ENCODE measurements around the gene RAD9B. TPM values are rescaled to one million over a fixed set of nuclear protein-coding genes. Genes with fewer than 3 reads are reported as not detected.

RAD9B gene
- total RNA-seq, 1 donor from 2014 or later, result 1.3 TPM

Other genes starting within 250 kb of the RAD9B start
- 186 and 189 TPM in 2 replicates for gene ATP2A2, start 221.1 kb upstream of the RAD9B start, total RNA-seq
- 60.7 and 64.7 TPM in 2 replicates for gene ANAPC7, start 98.6 kb upstream of the RAD9B start, total RNA-seq
- 395 and 403 TPM in 2 replicates for gene ARPC3, start 52.0 kb upstream of the RAD9B start, total RNA-seq
- gene GPN3, start 34.1 kb upstream of the RAD9B start, total RNA-seq, result 19.5 and 20.7 TPM in 2 replicates
- gene FAM216A, start 33.5 kb upstream of the RAD9B start, total RNA-seq, result 12.3 and 13.6 TPM in 2 replicates
- 135 and 138 TPM in 2 replicates for gene VPS29, start 220 bp upstream of the RAD9B start, total RNA-seq
- gene PPTC7, start 81.0 kb downstream of the RAD9B start, total RNA-seq, result 39.1 and 39.8 TPM in 2 replicates
- gene TCTN1, start 111.8 kb downstream of the RAD9B start, total RNA-seq, result 3.2 and 4.2 TPM in 2 replicates
- 8.9 and 10.6 TPM in 2 replicates for gene HVCN1, start 186.8 kb downstream of the RAD9B start, total RNA-seq
- gene PPP1CC, start 240.6 kb downstream of the RAD9B start, total RNA-seq, result 232 and 234 TPM in 2 replicates